CD4-positive, alpha-beta T cell treated with Interleukin-2 at 100 ng/mL for 4 hours (primary cell): ENCODE data around the gene ZP4.

Experiments used
- DNase-seq: peaks from one replicate; pipeline ENCODE4 v3.0.0-alpha.2; 2020; ENCODE audit warnings: low spot score

Gene ZP4, protein sequence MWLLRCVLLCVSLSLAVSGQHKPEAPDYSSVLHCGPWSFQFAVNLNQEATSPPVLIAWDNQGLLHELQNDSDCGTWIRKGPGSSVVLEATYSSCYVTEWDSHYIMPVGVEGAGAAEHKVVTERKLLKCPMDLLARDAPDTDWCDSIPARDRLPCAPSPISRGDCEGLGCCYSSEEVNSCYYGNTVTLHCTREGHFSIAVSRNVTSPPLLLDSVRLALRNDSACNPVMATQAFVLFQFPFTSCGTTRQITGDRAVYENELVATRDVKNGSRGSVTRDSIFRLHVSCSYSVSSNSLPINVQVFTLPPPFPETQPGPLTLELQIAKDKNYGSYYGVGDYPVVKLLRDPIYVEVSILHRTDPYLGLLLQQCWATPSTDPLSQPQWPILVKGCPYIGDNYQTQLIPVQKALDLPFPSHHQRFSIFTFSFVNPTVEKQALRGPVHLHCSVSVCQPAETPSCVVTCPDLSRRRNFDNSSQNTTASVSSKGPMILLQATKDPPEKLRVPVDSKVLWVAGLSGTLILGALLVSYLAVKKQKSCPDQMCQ

DNA sequence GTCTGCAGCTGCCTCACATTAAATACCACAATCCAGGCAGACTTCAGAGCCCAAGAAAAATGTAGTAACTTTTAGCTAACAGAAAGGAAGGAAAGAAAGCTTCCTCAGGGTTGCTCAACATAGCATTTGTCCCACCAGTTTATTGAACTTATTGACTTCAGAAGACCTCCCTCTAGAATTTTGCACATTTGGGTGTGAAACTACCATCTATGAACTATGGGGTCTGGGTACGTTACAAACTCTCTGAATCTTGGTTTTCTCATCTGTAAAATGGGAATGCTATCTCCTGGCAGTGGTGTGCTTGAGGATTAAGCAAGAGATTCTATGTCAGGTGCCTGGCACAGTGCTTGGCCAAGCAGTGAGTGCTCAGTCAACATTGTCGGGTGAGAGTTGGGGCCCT, at the start of gene ZP4:
Gene ZP4 (minus strand): TSS at position 101 of the 400 bp plus-strand sequence. CDS start 287 bp downstream, outside the sequence.
- DNase-seq: no peak

DNA sequence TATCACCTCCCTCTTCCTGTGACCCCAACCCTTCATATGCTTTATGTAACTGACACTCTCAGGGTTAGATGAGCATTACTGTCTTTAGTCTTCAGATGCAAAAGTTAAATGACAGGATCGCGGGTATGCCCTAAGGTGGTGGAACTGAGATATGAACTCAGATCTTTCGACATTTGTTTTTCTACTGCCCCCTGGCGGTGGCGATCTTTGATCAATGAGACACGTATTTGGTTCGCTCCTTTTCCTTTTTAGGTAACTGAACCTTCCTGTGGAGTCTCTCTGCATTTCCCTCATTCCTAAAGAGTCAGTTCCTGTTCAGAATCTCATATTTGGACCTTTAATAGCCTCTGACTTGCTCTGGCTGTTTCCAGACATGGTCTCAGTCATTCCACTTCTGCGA, 47.8 kb upstream of the ZP4 start:
- no peak for DNase-seq

DNA sequence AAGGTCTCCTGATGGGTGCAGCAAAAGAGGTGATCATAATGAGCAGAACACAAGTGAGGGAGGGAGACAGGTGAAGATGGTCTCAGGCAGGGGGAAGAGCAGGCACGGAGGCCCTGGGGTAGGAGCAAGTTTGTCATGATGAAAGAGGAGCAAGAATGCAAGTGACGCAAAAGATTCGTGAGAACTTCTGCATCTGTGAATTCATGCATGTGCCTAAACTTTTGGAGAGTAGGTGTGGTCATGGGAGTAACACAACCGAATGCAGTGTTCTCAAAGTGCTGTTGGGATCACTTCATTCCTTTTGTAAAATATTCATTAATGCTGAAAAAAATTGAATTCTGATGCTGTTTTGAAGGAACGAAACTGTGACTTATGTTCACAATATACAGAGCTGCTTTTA, 47.3 kb upstream of the ZP4 start:
- no peak for DNase-seq

DNA sequence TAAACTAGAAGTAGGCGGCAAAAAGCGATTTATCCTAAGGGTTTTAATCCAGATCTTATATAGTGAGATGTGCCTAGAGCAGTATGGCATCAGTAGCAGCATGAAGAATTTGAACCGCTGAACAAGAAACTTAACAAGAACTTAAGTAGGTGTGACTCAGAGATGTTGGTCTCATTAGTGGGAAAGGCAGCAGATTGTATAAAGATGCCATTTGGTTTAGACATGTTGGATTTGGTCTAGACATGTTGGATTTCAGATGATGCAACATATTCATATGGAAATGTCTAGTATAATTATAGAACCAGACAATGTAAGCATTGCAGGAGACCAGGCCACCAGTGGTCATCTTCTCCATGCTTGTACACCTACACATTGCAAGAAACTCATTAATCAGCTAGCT, 42.1 kb upstream of the ZP4 start:
- no peak for DNase-seq

DNA sequence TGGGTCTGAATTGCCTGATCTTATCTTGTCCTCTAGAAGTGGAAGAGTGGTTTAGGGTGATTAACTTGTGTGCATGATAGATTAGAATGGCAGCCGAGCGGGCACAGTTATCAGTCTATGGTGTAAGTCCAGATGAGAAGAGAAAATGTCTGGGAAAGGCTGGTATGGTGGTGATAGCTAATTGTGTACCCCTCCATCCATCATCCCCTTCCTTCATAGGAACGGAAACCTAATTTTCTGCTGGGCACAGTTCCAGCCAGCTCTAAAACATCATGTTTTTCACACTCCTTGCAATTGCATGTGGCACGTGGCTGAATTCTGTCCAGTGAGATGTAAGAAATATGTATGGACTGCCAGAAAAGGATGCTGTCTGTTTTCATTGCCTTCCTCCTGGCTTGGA, 40.9 kb upstream of the ZP4 start:
- no peak for DNase-seq

DNA sequence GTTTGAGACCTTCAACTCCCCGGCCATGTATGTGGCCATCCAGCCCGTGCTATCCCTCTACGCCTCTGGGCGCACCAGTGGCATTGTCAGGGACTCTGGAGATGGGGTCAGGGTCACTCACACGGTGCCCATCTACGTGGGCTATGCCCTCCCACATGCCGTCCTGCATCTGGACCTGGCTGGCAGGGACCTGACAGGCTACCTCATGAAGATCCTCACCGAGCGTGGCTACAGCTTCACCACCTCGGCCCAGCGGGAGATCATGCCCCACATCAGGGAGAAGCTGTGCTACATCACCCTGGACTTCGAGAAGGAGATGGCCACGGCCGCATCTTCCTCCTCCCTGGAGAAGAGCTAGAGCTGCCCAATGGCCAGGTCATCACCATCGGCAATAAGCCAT, 36.5 kb upstream of the ZP4 start:
- no peak for DNase-seq

DNA sequence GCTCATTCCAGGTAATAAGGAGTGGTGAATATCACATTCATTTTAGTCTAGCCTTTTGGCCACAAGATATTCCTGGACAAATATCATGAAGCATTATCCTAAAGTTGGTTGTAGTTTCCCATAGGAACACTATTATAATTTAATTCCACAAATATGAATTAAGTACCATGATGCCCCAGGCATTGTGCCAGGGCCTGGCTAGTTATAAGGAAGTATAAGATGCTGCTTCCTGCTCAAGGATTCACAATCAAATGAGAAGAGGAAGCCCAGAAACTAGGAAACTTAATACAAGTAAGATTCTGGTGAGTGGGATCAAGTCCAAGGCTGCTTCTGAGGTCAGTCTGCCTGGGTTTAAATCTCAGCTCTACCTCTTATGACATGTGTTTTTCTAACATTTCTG, 30.6 kb upstream of the ZP4 start:
- DNase-seq: no peak

DNA sequence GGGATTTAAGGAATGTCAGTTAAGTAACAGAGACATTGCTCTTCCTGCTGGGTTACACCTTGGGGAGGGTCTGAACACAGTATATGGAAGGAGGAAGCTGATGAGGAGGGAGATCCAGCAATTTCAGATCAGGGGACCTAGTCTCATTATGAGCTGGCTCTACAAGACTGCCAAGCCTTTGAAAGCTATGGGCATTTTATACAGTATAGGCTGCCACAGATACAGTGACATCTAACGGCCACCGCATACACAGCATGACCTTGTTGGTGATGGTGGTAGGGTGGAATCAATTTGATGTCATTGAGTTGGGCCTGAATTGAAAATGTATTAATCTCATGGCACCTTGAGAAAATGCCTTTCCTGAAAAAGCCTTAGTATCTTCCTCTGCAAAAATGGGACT, 22.6 kb upstream of the ZP4 start:
- DNase-seq: no peak

DNA sequence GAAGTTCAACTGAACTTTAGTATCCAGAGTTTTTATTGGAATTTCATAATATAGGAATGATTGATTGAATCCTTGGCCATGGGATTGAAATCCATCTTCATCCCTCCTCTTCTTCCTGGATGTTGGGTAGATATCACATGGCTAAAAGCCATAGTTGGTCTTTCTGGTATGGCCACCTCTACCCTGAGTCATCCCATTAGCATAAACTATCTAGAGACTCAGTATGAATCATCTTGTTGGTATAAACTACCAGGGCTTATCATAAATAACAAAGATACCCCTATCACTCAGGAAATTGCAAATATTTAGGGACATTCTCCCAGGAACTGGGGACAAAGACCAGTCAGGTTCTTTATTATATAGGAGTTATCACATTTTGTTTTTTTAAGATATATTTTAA, 21.2 kb upstream of the ZP4 start:
- no peak for DNase-seq

DNA sequence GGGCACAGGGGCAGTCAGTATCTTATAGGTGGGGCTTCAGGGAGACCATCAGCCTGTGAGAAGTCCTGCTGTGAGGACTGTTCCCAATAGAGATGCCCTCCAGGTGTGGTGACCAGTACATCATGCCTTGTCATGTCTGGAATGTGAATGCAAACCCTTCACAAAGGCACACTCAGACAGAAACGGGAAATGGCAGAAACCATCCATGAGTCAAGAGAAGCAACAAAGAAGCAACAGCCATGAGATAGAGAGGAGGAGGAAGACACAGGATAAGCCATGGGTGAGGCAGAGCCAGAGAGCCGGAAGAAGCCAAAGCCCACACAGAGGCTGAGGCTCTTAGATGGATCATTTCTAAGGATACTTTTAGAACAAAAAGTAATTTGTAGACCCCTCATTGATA, 20.1 kb upstream of the ZP4 start:
- DNase-seq: no peak

DNA sequence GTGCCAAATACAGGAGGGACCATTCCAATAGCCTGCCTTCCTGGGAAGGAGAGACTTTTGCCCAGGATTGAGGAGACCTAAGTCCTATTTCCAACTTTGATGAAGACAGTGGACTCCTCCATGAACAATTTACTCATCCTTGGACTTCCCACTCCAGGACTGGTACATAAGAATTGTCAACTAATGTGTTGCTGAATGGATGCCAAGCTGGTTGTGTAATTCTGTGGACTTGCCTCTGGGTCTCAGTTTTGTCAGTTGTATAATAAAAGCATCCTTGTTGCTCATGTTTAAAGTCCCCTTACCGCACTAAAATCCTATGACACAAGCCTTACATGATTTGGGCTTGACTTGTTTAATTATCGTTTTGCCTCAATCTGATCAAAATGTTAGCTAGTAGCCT, 13.2 kb upstream of the ZP4 start:
- DNase-seq: no peak

DNA sequence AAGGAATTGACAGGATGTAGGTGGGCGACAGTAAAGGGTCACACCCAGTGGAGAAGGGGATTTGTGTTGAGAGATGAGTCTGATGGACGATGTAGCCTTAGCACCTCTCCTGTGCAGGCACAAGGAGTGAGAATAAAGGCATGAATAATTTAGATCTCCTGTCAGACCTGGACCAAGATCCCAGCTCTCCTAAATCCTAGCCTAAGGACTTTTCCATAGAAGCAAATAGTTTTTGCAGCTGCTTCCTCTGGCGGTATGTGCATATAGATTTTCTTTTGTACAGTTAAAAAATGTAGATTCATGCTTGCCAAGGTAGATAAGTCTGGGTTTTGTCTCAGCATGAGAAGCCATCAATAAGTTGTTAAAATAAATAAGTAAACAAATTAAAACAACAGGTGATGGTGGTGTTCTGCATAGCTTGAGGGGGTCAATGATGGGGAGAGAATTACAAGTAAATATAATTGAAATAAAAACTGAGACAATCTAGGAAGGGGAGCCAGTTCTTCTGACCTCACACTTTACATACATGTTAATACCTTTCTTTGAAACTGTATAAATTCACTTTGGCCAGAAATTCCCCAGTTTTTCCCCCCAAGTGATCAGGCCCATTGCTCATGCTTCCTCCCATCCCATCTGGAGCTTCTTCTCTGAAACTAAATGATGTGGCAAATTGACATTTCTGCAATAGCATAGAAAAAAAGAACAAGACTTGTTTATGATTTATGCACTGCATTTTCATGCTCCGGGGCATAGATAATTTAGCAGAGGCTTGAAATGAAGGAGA, 12.4 kb upstream of the ZP4 start:
- DNase-seq: no peak

DNA sequence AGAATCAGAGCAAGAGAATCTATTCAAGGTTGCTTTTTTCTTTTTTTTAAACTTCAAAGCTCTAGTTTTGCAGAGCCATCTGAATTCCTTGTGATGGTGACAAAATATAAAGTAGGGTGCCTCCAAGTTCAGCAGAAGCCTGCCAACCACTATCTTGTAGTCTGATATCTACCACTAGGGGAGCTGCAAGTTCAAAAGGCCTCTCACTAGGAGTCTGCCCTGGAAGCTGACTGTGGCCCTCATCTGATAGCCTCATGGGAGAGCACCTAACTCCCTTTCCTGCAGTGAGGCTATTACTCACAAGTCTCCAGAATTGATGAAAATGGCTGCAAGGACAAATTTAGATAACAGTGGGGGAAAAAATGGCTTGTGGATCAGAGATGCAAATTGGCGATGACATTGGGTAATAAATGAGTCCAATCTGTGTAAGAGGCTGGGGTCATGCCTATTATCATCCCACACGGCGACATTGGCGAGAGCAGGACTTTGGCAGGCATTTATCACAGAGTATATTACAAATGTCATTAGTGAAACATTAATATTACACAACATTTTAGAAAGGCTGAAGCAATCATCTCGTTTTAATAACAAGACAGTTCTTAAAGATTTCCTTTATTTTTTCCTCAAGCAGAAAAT, 10.7 kb upstream of the ZP4 start:
- no peak for DNase-seq

DNA sequence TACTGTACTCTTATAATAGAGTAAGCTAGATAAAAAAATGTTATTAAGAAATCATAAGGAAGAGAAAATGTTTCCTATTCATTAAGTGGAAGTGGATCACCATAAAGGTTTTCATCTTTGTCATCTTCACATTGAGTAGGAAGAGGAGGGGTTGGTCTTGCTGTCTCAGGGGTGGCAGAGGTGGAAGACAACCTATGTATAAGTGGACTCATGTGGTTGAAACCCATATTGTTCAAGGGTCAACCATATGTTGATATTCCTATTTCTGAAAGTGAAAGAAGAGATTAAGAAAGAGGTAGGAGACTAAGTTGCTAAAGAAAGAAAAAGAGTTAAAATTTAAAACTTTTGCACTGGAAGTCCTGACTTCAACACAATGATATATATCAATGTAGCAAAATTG, 4.9 kb upstream of the ZP4 start:
- no peak for DNase-seq

DNA sequence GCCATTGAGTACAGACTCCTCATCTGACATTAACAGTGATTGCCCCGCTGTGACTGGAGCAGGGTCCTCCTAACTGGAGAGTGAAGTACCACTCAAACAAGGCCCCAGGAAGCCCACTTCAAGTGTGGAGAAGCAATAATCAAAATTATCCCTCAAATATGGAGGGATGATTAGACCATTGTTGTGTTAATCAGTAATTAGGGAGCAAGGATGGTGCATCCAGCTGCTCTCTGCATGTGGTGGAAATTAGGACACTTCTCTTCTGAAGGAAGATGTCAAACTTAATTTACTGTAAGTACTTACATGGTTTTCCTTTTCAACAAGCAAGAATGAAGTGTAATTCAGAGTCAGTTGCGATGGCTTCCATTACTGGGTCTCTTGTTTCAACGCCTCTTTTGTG, 3.4 kb upstream of the ZP4 start:
- no peak for DNase-seq

DNA sequence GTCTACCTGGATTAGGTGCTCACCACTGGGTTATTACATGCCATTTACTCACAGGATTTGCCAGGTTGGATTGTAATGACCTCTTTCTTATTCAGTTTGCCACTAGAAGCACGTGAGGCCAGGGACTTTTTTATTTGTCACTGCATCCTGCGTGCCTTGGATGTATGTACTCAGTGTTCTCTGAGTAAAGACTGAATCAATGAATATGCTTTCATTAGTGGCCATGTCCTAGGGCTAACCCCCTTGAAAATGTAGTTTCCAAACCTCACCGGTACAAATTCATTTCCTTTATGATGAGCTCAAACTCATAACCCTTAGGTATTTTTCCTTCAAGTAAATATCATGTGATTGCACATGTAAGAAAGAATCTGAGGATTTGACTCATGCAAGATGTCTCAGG, 1.3 kb upstream of the ZP4 start:
- DNase-seq: no peak

DNA sequence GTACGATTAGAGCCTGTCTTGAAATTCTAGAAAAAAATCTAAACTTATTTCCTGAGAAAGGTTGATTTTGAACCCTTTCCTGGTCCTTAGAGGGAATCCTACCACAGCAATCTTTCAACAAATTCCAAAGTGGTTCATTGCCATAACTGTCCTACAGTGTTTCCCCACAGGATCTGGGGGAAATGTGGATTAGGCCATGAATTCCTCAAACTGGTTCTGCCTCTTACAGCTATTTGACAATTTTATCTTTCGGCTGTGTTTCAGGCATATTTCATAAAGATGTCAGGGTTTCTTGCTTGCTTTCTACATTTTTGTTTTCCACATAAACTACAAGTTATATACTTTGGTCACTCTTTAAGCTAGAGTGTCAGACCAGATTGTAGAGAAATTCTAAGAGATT, 544 bp upstream of the ZP4 start:
- no peak for DNase-seq

DNA sequence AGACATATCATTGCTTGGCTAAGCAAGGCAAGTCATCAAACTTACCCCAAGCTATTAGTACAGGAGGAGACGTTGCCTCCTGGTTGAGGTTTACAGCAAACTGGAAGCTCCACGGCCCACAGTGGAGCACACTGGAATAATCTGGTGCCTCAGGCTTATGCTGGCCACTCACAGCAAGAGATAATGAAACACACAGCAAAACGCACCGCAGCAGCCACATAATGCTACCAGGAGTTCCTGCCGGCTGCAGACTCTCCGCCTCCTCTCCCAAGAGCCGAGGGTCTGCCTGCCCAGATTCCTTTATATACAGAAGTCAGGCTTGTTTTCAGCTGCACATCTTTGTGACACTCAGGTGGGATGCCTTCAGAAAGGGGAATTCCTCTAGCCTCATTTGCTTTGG, 306 bp downstream of the ZP4 start:
- no peak for DNase-seq

DNA sequence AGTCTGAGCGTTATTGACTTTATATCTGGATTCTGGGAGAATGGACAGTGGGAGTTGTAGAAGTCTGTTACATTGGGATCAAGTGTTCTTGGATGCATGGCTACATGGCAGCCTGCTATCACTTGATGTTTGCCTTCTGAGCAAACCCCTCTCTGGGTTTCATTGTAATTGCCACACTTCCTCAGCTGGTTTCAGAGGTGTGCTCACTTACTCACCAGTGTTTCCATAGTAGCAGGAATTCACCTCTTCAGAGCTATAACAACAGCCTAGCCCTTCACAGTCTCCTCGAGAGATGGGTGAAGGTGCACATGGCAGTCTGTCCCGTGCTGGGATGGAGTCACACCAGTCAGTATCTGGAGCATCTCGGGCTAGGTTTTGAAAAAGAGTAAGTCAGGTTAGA, 2.6 kb downstream of the ZP4 start:
- no peak for DNase-seq

DNA sequence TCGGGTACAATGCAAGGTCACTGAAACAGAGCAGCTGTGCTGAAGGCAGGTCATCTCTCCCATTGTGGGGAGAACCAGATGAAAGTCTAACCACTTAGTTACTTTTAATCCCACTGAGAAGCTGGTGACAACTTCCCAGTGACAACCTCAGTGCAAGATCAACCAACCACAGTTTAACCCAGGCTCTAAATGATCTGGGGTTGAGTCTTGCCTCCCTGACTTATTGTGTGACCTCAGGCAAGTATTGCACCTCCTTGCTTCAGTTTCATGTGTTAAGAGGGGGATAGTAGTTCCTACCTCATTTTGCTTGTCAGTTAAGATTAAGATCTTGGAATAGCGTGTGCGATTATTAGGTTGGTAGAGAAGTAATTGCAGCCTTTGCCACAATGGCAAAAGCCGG, 3.2 kb downstream of the ZP4 start:
- no peak for DNase-seq

DNA sequence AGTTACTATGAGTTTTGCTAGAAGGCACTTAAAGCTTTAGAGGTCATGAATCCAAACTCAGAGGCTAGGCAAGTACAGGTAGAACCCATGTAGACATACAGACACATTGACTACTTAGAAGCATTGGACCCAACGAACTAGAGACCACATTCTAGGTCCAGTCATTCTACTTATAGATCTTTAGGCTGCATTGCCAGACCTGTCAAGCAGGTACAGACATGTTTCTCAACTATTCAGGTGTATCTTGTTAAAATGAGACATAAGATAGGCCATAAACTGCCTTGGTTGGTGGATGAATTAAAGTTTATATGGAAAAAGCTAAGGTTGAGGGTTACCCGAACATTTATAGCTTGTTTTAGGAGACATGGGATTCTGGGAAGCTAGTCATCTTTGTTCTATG, 6.5 kb downstream of the ZP4 start:
- DNase-seq: no peak

DNA sequence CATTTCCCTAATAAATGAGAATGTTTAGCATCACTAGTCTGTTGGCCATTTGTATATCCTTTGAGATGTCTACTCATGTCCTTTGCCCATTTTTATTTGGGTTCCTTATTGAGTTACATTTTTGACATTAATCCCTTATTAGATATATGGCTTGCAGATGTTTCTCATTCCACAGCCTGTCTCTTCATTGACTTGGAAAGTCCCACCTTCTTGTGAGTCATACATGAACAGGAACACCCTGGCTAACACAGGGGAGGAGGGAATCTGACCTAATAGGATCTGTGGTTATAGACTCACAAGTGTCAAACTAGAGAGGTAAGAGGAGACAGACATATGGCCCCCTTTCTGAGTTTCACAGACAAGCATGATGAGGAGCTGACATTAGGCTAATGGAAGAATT, 11.5 kb downstream of the ZP4 start:
- no peak for DNase-seq

DNA sequence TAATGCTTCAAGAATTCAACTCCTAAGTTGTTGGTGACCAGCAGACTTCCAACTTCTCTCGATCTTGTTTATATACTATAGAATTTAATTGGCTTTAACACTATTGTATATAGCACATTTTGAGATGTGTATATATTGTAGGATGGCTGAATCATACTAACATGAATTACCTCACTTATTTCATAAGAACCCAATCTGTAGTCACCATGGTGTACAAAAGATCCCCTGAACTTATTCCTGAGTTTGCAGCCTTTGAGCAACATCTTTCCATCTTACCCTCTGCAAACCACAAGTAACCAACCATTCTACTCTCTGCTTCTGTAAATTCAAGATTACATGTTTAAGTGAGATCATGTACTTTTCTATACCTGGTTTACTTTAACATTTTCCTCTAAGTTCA, 12.3 kb downstream of the ZP4 start:
- DNase-seq: no peak
